ENCODE results near the gene GHRHR. TPM values are rescaled to one million over a fixed set of nuclear protein-coding genes. Genes with fewer than 3 reads are reported as not detected.

GHRHR gene
- total RNA-seq, 1 experiment from 2014 or later, result not detected

DNA sequence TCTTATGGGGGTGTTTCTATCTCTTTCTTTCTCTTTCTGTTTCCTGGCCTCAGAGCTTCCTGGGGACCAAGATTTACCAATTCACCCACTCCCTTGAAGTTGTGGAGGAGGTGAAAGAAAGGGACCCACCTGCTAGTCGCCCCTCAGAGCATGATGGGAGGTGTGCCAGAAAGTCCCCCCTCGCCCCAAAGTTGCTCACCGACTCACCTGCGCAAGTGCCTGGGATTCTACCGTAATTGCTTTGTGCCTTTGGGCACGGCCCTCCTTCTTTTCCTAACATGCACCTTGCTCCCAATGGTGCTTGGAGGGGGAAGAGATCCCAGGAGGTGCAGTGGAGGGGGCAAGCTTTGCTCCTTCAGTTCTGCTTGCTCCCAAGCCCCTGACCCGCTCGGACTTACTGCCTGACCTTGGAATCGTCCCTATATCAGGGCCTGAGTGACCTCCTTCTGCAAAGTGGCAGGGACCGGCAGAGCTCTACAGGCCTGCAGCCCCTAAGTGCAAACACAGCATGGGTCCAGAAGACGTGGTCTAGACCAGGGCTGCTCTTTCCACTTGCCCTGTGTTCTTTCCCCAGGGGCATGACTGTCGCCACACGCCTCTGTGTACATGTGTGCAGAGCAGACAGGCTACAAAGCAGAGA lies 39.9 kb upstream of the GHRHR start:
- Histone ChIP-seq H3K27me3 (no peaks in the 10 kb centered on the region), H3K4me3 (no peak overlapping the region), H3K4me1 (peaks cover 14% of the 10 kb centered on the region), H3K36me3 (peaks cover 16% of the 10 kb centered on the region; the same call in 1 of the 2 replicates), H3K27ac (no peak overlapping the region), H3K9me3 (replicated peaks) (no peaks in the 10 kb centered on the region)
- no peak for DNase-seq

GRCh38 chr7:30924624-30925023 lies 39.1 kb upstream of the GHRHR start:
- Histone ChIP-seq H3K9me3 (replicated peaks) (no peaks in the 10 kb centered on the region), H3K27ac (no peak overlapping the region), H3K4me3 (no peak overlapping the region), H3K4me1 (peaks cover 13% of the 10 kb centered on the region), H3K27me3 (no peaks in the 10 kb centered on the region), H3K36me3 (peaks cover 16% of the 10 kb centered on the region; the same call in 1 of the 2 replicates)
- no peak for DNase-seq

- peaks cover 16% of the 10 kb centered on the region; the same call in 1 of the 2 replicates for H3K36me3 ChIP-seq
- no peak for DNase-seq
- H3K4me1 ChIP-seq, result peaks cover 12% of the 10 kb centered on the region
- no peak overlapping the region for H3K4me3 ChIP-seq
- no peak overlapping the region for H3K27ac ChIP-seq
- no peaks in the 10 kb centered on the region for H3K27me3 ChIP-seq
- H3K9me3 ChIP-seq (replicated peaks), result no peaks in the 10 kb centered on the region
Observed at GRCh38 chr7:30925117-30925516, 38.6 kb upstream of the GHRHR start.

DNA sequence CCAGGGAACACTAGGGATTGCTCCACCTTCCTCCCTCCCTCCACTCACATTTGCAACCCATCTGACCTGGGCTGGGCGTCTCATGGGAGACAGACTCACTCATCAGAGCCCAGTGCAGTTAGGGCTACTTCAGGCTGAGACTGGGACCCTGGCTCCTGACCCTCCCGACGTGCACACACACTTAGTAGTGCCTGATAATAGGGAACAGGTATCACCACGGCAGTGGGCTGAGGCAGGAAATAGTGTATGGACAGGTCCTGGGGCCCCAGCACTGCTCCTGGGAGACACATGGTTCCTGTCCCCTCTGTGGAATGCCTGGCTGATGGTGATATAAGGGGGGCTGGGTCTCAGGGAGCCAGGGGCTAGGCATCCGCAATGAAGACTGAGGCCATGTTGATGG lies 37.8 kb upstream of the GHRHR start:
- no peak overlapping the region for H3K4me3 ChIP-seq
- H3K36me3 ChIP-seq, result peaks cover 16% of the 10 kb centered on the region; the same call in 1 of the 2 replicates
- H3K27me3 ChIP-seq, result no peaks in the 10 kb centered on the region
- no peak for DNase-seq
- H3K27ac ChIP-seq, result no peak overlapping the region
- peaks cover 12% of the 10 kb centered on the region for H3K4me1 ChIP-seq
- no peaks in the 10 kb centered on the region for H3K9me3 ChIP-seq (replicated peaks)

- no peak for DNase-seq
- Histone ChIP-seq H3K4me3 (no peak overlapping the region), H3K27me3 (no peaks in the 10 kb centered on the region)
Observed at GRCh38 chr7:30926313-30926712, 37.4 kb upstream of the GHRHR start.

GRCh38 chr7:30927040-30927439 lies 36.7 kb upstream of the GHRHR start:
- no peak overlapping the region for H3K4me3 ChIP-seq
- H3K4me1 ChIP-seq, result peaks cover 16% of the 10 kb centered on the region
- H3K27ac ChIP-seq, result no peak overlapping the region
- no peaks in the 10 kb centered on the region for H3K9me3 ChIP-seq (replicated peaks)
- no peaks in the 10 kb centered on the region for H3K27me3 ChIP-seq
- no peak for DNase-seq
- H3K36me3 ChIP-seq, result peaks cover 16% of the 10 kb centered on the region; the same call in 1 of the 2 replicates

More at GRCh38 chr7:30926313-30926712, 37.4 kb upstream of the GHRHR start:
- Histone ChIP-seq H3K9me3 (replicated peaks) (no peaks in the 10 kb centered on the region), H3K36me3 (peaks cover 16% of the 10 kb centered on the region; the same call in 1 of the 2 replicates), H3K4me1 (peaks cover 14% of the 10 kb centered on the region), H3K27ac (no peak overlapping the region)

DNA sequence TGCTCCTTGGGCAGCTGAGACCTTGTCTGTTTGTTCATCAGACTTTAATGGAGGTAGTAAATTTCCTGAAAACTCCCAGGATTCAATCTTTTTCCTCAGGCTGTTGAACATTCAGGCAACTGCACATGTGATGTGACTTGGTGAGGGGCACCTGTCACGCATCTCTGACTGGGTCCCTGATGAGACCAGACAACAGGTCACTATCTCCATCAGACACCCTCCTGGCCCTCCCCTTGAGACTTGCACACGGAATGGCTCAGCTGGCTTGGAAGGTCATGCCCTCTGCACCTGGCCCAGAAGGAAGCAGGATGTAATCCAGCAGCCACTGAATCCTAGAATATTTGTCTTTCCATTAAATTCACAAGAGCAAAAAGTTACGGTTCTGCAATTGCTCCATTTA lies 36.2 kb upstream of the GHRHR start:
- Histone ChIP-seq H3K36me3 (peaks cover 13% of the 10 kb centered on the region; the same call in 1 of the 2 replicates), H3K27me3 (no peaks in the 10 kb centered on the region), H3K4me3 (no peak overlapping the region), H3K27ac (no peak overlapping the region), H3K9me3 (replicated peaks) (no peaks in the 10 kb centered on the region), H3K4me1 (peaks cover 21% of the 10 kb centered on the region)
- peak in 1 of 2 experiments; percentile 2 for DNase-seq

- H3K4me3 ChIP-seq, result no peak overlapping the region
- no peaks in the 10 kb centered on the region for H3K9me3 ChIP-seq (replicated peaks)
- H3K27me3 ChIP-seq, result no peaks in the 10 kb centered on the region
- no peak overlapping the region for H3K27ac ChIP-seq
- H3K4me1 ChIP-seq, result peaks cover 24% of the 10 kb centered on the region
- no peak for DNase-seq
- peaks cover 13% of the 10 kb centered on the region; the same call in 1 of the 2 replicates for H3K36me3 ChIP-seq
Observed at GRCh38 chr7:30928254-30928872, 35.4 kb upstream of the GHRHR start.

GRCh38 chr7:30929686-30930085 lies 34.1 kb upstream of the GHRHR start:
- DNase-seq, result no peak

GRCh38 chr7:30930621-30931020 lies 33.1 kb upstream of the GHRHR start:
- DNase-seq, result peak in 1 of 2 experiments; percentile 5
- Histone ChIP-seq H3K4me3 (no peak overlapping the region), H3K36me3 (peaks cover 8% of the 10 kb centered on the region; the same call in 1 of the 2 replicates), H3K4me1 (peaks cover 30% of the 10 kb centered on the region), H3K27ac (peak overlapping the region; percentile 94), H3K27me3 (no peaks in the 10 kb centered on the region), H3K9me3 (replicated peaks) (no peaks in the 10 kb centered on the region)

More at GRCh38 chr7:30929686-30930085, 34.1 kb upstream of the GHRHR start:
- Histone ChIP-seq H3K27ac (no peak overlapping the region), H3K9me3 (replicated peaks) (no peaks in the 10 kb centered on the region), H3K27me3 (no peaks in the 10 kb centered on the region), H3K4me3 (no peak overlapping the region), H3K36me3 (peaks cover 8% of the 10 kb centered on the region; the same call in 1 of the 2 replicates), H3K4me1 (peaks cover 30% of the 10 kb centered on the region)

DNA sequence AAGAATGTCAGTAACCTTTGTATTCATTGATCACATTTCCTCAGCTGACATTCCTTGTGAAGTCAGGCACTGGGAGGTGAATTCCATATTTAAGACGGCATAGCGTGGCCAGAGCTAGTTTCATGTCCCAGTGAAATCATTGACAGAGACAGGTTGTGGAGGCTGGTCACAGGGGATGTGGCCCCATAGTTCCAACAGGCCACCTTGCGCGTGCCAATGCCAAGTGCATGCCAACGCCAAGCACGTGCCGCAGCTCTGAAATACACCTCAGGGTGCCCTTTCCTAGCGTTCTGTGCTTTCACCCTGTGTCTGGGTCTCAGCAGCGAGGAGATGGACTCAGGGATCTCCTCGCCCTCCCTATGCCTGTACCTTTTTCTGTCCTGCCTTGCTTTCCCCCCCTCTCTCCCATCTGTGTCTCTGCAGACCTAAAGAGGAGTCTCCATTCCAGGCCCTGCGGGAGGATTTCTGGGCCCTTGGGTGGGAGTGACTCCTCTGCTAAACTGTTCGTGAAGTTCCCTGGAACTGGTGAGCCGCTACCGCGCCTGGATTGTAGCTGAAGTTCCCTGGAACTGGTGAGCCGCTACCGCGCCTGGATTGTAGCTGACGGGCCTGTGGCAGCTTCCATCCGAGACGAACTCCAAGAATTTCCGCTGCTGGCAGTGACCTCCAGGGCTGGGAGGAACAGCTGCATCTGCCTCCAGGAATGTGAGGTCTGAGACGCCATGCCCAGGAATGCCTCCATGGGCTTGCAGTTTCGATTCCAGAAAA lies 32.4 kb upstream of the GHRHR start:
- Histone ChIP-seq H3K4me1 (peaks cover 30% of the 10 kb centered on the region), H3K36me3 (peaks cover 1% of the 10 kb centered on the region; the same call in 1 of the 2 replicates), H3K27me3 (no peaks in the 10 kb centered on the region), H3K4me3 (peak overlapping the region; percentile 12; the same call in 1 of the 2 replicates), H3K9me3 (replicated peaks) (no peaks in the 10 kb centered on the region), H3K27ac (peak overlapping the region; percentile 94)
- peak; percentile 88 to 90 for DNase-seq

DNA sequence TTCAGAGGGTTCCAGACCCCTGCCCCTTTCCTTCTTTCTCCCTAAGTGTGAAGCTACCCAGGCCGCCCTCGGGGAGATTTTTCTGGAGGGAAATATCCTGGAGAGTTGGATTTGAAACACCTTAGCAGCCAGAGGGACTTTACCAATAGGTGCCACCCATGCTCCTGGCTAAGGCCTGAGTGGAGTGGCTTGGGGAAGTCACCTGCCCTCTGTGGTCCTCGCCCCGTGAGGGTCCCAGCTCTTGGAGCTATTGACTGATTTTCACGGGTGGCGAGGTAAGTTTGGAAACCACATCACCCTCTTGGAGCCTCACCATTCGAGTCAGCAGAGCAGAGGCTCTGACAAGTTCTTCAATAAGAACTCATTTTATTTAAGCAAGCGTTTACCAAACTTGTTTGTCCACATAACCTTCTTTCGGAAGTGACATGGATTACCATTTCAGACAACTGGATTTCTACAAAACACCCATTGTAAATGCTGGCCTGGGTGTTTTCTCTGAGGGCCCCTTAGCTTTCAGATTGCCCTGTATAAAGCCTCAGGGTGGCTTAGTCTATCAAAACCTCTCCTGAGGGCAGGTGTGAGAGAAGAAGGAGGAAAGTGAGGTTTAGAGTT lies 31.7 kb upstream of the GHRHR start:
- H3K36me3 ChIP-seq, result no peaks in the 10 kb centered on the region
- DNase-seq, result no peak
- H3K4me1 ChIP-seq, result peaks cover 30% of the 10 kb centered on the region
- no peaks in the 10 kb centered on the region for H3K9me3 ChIP-seq (replicated peaks)
- H3K4me3 ChIP-seq, result no peak overlapping the region
- H3K27me3 ChIP-seq, result no peaks in the 10 kb centered on the region
- peak overlapping the region; percentile 94 for H3K27ac ChIP-seq

- Histone ChIP-seq H3K4me1 (peaks cover 34% of the 10 kb centered on the region), H3K9me3 (replicated peaks) (no peaks in the 10 kb centered on the region), H3K4me3 (no peak overlapping the region), H3K27me3 (no peaks in the 10 kb centered on the region), H3K27ac (peak overlapping the region; percentile 94), H3K36me3 (no peaks in the 10 kb centered on the region)
- no peak for DNase-seq
Observed at GRCh38 chr7:30932562-30932961, 31.2 kb upstream of the GHRHR start.

GRCh38 chr7:30933124-30933974 lies 30.4 kb upstream of the GHRHR start:
- peaks cover 39% of the 10 kb centered on the region for H3K4me1 ChIP-seq
- H3K36me3 ChIP-seq, result no peaks in the 10 kb centered on the region
- H3K4me3 ChIP-seq, result no peak overlapping the region
- H3K27ac ChIP-seq, result no peak overlapping the region
- no peaks in the 10 kb centered on the region for H3K27me3 ChIP-seq
- no peaks in the 10 kb centered on the region for H3K9me3 ChIP-seq (replicated peaks)
- DNase-seq, result peak; percentile 21 to 38
